ENCODE results near the gene ERP27.

Gene ERP27

GRCh38 chr12:14959126-14959440 lies 20.7 kb upstream of the ERP27 start:
- no peak for DNase-seq

- no peak for DNase-seq
Measured at GRCh38 chr12:14958361-14959125, 20.2 kb upstream of the ERP27 start.

- no peak for DNase-seq
Measured at GRCh38 chr12:14957551-14958168, 19.3 kb upstream of the ERP27 start.

GRCh38 chr12:14956905-14957304 lies 18.6 kb upstream of the ERP27 start:
- DNase-seq, result no peak

- DNase-seq, result peak; percentile 43
Measured at GRCh38 chr12:14956024-14956891, 17.9 kb upstream of the ERP27 start.

GRCh38 chr12:14954269-14954668 lies 15.9 kb upstream of the ERP27 start:
- no peak for DNase-seq

GRCh38 chr12:14953752-14954151 lies 15.4 kb upstream of the ERP27 start:
- no peak for DNase-seq

- DNase-seq, result no peak
Measured at GRCh38 chr12:14952299-14952921, 14.1 kb upstream of the ERP27 start.

GRCh38 chr12:14951851-14952250 lies 13.5 kb upstream of the ERP27 start:
- DNase-seq, result no peak

- DNase-seq, result no peak
Measured at GRCh38 chr12:14950982-14951746, 12.8 kb upstream of the ERP27 start.

GRCh38 chr12:14950421-14950820 lies 12.1 kb upstream of the ERP27 start:
- peak; percentile 38 for DNase-seq

- peak; percentile 42 for DNase-seq
Measured at GRCh38 chr12:14949631-14950030, 11.3 kb upstream of the ERP27 start.

GRCh38 chr12:14948672-14949071 lies 10.3 kb upstream of the ERP27 start:
- peak; percentile 50 for DNase-seq

GRCh38 chr12:14946861-14947260 lies 8.5 kb upstream of the ERP27 start:
- no peak for DNase-seq

- no peak for DNase-seq
Measured at GRCh38 chr12:14946162-14946561, 7.8 kb upstream of the ERP27 start.

GRCh38 chr12:14942196-14942931 lies 4.0 kb upstream of the ERP27 start:
- DNase-seq, result no peak

GRCh38 chr12:14941369-14941768 lies 3.0 kb upstream of the ERP27 start:
- DNase-seq, result no peak

GRCh38 chr12:14937689-14938088 lies 648 bp downstream of the ERP27 start:
- no peak for DNase-seq

GRCh38 chr12:14937014-14937413 lies 1.3 kb downstream of the ERP27 start:
- DNase-seq, result no peak

- no peak for DNase-seq
Measured at GRCh38 chr12:14936224-14936861, 2.0 kb downstream of the ERP27 start.

- DNase-seq, result no peak
Measured at GRCh38 chr12:14935031-14935430, 3.3 kb downstream of the ERP27 start.

Measured in activated naive CD4-positive, alpha-beta T cell treated with Interleukin-2 at 50 U/mL for 16 hours (primary cell).